HG02981 (cell line): Measurements from ENCODE around the gene TBC1D24.

Experiments
- ATAC-seq: cut with Tn5 transposase; IDR thresholded peaks from one replicate; pipeline ENCODE4 v1.9.1; 2021; ENCODE audit warnings: mild to moderate bottlenecking, moderate library complexity; ENCODE audit not compliant: unreplicated experiment

TBC1D24 gene

DNA sequence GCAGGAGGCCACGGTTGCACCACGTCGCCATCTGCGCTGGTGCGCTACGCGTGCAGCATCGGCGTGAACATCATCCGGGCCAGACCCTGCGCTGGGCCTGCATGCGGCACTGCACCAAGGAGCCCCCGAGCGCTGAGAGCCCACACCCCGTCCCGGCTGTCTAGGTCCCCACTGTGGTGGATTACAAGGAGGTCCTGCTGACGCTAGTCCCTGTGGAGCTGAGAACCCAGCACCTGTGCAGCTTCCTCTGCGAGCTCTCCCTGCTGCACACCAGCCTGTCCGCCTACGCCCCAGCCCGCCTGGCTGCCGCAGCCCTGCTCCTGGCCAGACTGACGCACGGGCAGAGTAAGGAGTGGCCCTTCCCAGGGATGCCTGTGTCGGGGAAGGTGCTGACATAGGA, 25.8 kb upstream of the TBC1D24 start:
- ATAC-seq, result no peak

DNA sequence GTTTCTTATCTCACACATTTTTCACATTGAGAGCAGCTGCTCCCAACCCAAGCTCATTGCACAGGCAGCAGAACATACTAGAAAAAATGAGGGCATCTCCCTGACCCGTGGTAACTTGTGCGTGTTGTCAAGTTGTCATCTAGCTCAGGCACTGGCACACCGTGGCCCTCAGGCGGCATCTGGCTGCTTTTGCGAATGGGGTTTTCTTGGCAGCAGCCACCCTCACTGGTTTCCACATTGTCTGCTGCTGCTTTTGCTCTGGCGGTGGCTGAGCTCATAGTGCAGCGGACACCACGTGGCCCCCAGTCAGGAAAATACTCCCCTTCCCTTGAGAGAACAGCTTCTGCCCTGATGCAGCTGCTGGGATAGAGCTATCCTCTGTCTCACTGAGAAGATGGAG, 24.4 kb upstream of the TBC1D24 start:
- no peak for ATAC-seq

DNA sequence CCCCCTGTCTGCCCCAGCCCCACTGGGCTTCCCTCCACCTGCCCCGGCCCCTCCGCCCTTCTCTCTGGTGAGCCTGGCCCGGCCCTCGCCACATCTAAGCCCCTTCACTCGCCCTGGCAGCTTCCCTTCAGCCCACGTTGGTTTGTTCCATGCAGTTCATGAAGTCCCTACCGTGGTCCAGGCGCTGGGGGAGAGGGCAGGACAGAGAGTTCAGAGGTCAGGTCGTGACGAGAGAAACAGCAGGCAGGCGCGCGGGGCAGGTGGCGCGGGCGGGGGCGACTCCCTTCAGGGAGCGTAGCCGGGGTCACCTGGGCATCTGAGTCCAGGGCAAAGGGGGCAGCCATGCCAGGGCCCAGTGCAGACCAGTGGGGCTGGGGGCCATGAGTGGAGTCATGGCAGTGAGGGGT, 23.9 kb upstream of the TBC1D24 start:
- ATAC-seq, result no peak

DNA sequence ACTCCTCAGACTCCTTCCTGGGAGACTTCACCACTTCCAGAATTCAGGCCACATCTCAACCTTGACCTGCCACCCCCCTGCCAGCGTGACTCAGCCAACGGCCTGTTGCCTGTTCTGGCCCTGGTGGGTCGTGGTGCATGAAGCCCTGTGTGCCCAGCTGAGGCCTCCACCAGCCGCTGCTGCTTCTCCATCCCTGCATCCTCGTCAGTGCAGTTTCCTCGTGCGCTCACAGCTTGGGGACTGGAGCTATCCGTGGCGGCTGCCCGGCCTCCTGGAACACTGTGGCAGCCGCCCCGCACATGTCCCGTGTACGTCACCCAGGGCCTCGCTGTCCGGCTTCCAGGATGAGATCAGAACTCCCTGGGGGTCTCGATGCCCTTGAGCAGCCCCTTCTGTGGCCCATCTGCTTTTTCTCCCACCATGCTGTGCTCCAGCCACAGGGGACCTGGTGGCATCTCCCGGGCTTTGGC, 23.0 kb upstream of the TBC1D24 start:
- no peak for ATAC-seq

- ATAC-seq, result no peak
Measured at GRCh38 chr16:2452650-2453049, 22.3 kb upstream of the TBC1D24 start.

- no peak for ATAC-seq
Measured at GRCh38 chr16:2455081-2455845, 19.7 kb upstream of the TBC1D24 start.

DNA sequence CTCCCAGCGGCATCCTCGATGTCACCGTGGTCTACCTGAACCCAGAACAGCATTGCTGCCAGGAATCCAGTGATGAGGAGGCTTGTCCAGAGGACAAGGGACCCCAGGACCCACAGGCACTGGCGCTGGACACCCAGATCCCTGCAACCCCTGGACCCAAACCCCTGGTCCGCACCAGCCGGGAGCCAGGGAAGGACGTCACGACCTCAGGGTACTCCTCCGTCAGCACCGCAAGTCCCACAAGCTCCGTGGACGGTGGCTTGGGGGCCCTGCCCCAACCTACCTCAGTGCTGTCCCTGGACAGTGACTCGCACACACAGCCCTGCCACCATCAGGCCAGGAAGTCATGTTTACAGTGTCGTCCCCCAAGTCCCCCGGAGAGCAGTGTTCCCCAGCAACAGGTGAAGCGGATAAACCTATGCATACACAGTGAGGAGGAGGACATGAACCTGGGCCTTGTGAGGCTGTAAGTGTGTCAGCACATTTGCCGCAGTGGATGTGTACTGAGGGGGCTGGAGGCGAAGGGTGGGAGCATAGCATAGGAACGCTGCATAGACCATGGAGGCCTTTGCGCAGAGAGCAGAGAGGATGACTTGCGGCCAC, 18.3 kb upstream of the TBC1D24 start:
- no peak for ATAC-seq

- no peak for ATAC-seq
Measured at GRCh38 chr16:2457267-2457666, 17.7 kb upstream of the TBC1D24 start.

GRCh38 chr16:2457946-2458345, 17.0 kb upstream of the TBC1D24 start:
- ATAC-seq, result no peak

DNA sequence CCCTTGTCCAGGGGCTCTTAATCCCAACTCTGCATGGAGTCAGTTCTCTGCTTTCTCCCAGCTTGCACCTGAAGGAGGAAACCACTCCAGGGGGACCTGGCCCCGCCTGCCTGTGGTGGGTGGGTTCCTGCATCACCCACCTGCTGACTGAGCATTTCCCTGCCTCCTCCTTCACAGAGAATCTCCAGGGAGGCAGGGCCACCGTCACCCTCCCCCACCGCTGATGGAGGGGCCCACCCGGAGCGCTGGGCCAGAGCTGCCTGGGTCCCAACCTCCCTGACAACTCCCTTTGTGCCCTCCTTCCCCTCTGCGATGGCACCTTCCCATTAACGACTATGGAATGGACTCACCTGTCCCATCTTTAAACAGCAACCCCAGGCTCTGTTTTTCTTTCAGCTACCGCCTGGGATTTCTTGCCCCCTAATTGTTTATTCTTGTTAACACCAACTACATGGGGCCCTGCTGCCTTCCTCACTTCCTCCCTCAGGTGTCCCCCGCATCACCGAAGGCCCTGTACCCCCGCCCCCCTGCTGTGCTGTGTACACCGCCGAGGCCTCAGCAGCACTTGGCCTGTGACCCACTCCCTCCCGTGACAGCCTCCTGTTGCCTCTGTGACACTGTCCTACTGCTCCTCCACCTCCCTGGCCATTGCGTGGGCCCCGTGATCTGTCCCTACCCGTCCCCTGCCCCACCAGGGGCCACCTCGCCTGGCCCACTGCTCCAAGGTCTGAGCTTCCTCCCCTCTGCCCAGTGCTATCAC, 15.9 kb upstream of the TBC1D24 start:
- ATAC-seq, result no peak

DNA sequence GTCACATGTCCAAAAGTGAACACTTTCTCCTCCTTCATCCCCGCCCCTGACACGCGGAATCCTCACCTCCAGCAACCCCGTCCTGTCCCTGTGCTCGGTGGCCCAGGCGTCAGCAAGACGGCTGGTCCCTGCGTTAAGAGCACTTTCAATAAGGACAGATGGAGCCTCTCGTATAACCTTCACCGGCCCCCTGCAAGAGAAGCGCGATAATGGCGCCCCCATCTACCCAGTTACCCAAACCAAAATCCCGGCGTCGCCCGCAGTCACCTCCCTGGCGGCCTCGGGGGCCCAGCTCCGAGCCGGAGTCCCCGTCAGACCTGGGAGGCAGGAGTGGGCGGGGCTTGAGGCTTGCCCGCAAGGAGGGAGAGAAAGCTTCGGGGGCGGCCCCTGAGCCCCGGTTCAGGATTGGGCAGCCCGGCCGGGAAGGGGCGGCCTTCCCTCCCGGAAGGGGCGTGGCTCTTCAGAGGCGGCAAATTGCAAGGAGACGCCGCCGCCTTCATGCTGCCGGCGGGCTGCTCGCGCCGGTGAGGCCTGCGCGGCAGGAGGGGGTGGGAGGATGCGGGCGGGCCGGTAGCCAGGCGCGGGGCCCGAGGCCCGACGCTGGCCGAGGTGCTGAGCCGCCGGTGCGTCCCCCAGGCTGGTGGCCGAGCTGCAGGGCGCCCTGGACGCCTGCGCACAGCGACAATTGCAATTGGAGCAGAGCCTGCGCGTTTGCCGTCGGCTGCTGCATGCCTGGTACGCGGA, 15.1 kb upstream of the TBC1D24 start, which contains the start of gene TEDC2:
Gene TEDC2, plus strand, starts transcription at position 463 of the 744 bp plus-strand sequence. Its CDS starts 36 bp downstream, at position 499.
- ATAC-seq, result peak; percentile 82

GRCh38 chr16:2460391-2460713, 14.6 kb upstream of the TBC1D24 start:
- ATAC-seq, result no peak

DNA sequence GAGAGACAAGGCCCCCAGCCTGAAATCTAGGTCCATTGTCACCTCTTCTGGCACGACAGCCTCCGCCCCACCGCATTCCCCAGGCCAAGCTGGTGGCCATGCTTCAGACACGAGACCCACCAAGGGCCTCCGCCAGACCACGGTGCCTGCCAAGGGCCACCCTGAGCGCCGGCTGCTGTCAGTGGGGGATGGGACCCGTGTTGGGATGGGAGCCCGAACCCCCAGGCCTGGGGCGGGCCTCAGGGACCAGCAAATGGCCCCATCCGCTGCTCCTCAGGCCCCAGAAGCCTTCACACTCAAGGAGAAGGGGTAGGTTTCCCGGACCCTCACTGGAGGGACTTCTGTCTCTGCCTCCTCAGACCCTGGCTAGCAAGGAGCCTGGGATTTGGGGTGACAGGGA, 14.0 kb upstream of the TBC1D24 start:
- ATAC-seq, result no peak

DNA sequence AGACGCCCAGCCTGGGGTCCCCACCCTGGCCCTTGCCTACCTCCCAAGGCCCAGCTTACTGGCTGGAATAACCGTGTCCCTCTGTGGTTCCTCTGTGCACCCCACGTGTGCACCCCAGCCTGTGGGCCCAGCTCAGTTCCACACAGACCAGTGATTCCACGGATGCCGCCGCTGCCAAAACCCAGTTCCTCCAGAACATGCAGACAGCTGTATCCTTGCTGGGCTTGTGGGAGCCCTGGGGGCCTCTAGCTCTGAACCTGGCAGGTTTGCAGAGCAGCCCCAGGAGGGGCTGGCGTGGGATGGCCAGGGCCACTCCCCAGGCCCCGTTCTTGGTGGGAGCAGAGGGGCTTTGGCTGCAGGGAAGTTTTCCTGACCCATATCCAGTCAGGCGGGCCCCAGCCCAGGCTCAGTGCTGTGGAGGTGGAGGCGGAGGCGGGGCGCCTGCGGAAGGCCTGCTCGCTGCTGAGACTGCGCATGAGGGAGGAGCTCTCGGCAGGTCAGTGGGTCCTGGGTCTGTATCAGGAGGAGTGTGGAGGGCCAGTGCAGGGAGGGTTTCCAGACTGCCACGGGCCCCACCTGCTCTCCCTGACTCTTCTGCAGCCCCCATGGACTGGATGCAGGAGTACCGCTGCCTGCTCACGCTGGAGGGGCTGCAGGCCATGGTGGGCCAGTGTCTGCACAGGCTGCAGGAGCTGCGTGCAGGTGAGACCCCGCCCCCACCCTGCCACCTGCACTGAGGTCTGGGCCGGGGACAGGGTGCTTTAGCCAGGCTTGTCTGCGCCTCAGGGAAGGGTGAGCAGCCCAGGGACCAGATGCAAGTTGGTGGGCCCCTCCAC, 12.7 kb upstream of the TBC1D24 start:
- ATAC-seq, result no peak

DNA sequence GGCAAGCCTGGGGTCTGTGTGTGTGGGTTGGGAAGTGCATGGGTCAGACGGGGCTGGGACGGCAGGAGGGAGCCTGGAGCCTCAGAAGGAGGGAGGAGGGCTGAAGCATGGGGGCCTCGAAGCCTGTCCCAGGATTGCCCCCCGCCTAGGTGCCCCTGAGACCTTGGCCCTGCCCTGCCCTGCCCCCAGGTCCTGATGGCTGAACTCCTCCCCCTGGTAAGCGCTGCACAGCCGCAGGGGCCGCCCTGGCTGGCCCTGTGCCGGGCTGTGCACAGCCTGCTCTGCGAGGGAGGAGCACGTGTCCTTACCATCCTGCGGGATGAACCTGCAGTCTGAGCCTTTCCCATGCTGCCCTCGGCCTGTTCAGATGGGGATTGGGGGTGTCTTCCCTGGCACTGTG, 10.6 kb upstream of the TBC1D24 start:
- no peak for ATAC-seq

DNA sequence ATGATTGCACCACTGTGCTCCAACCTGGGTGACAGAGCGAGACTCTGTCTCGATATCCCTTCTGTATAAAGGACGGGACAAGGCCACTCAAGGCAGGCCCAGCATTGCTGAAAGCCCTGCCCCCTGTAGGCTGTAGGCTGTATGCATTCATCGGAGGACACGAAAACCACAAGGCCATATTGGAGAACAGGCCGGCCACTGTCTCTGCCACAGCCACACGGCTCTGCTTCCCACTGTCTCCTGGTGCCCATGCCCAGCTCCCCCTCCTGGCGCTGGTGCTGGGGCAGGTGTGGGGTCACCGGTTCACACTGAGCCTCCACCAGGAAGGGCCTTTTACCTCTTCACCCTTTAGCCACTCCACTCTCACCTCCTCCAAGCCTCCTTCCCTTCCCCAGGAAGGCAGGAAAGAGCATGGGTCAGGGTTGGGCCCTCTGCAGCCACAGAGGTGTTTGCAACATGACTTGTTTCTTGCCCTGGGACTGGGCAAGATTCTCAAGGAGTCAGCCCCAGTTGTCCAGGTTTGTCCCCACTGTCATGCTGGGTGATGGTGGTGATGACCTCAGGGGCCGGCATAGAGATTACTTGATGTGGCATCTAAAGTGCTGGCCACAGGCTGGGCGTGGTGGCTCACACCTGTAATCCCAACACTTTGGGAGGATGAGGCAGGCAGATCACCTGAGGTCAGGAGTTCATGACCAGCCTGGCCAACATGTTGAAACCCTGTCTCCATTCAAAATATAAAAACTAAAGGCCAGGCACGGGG, 9.1 kb upstream of the TBC1D24 start:
- ATAC-seq, result no peak

DNA sequence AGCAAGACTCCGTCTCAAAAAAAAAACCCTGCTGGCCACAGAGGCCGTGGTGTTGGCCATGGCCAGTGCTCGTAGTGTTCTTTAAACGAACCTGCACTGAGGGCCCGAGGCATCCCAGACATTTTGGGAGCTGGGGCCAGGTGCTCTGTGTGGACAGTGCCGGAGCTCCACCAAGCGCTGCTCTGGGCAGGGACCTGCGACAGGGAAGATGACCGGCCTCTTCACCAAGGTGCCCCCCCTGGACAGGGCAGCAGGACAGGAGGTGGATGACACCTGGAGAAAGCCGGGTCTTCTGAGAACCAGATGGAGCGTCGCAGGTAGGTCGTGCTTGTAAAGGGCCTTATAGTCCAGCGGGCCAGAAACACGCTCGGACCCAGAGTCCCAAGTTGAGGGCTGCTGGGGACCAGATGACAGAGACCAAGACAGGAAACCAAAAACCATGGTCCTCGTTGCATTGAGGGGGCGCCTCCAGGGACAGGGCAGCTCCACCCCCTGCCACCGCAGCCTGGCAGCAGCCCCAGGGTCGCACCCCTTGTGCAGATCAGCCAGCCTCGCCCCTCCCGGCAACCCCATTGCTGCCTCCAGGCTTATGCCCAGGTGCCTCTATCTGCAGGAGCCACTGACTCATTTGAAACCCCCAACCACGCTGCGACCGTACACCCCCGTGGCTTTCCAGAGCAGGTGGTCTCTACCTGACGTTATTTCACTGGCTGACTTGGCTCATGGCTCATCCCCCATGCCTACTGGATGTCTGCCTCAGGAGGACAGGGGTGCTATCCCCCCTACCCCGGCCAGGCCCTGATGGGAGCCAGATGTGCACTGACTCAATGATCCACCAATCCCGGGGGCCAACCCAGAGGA, 8.0 kb upstream of the TBC1D24 start:
- no peak for ATAC-seq

- no peak for ATAC-seq
Measured at GRCh38 chr16:2467528-2468232, 7.2 kb upstream of the TBC1D24 start.
